GM12872 (cell line): ENCODE data around the gene RXRA.

ENCODE experiments used
- CTCF ChIP-seq: IDR thresholded peaks from 3 replicates; pipeline ENCODE4 v1.5.1; 2011; ENCODE audit warnings: low read depth, mild to moderate bottlenecking, low read length, moderate library complexity; ENCODE audit not compliant: insufficient read depth

The RXRA gene

GRCh38 chr9:134306636-134307600 is 19.3 kb upstream of the RXRA start:
- no peak for TF ChIP-seq CTCF

GRCh38 chr9:134307674-134308638 is 18.3 kb upstream of the RXRA start:
- TF ChIP-seq CTCF, result no peak

- TF ChIP-seq CTCF, result no peak
Observed at GRCh38 chr9:134313470-134313869, 12.8 kb upstream of the RXRA start.

- no peak for TF ChIP-seq CTCF
Observed at GRCh38 chr9:134314039-134314949, 12.0 kb upstream of the RXRA start.

GRCh38 chr9:134314950-134315715 is 11.1 kb upstream of the RXRA start:
- TF ChIP-seq CTCF, result no peak

GRCh38 chr9:134315716-134316448 is 10.4 kb upstream of the RXRA start:
- TF ChIP-seq CTCF, result no peak
